Choroid plexus epithelial cell (primary cell): ENCODE data around the gene KCTD17.

Source experiments
- DNase-seq: peaks from one replicate; pipeline ENCODE4 v3.0.0-alpha.2; 2010; ENCODE audit warnings: low read depth
- H3K4me3 ChIP-seq: 2 replicates; pipeline ENCODE4 v1.5.1; 2011; ENCODE audit warnings: low read depth, mild to moderate bottlenecking, control low read depth, low read length, moderate library complexity
- TF ChIP-seq, protein P1 (sequence below): conservative IDR thresholded peaks from 2 replicates; pipeline ENCODE4 v1.5.1; 2011; ENCODE audit warnings: low read depth, mild to moderate bottlenecking, control low read depth, inconsistent platforms, low read length, moderate library complexity

KCTD17 gene, protein sequence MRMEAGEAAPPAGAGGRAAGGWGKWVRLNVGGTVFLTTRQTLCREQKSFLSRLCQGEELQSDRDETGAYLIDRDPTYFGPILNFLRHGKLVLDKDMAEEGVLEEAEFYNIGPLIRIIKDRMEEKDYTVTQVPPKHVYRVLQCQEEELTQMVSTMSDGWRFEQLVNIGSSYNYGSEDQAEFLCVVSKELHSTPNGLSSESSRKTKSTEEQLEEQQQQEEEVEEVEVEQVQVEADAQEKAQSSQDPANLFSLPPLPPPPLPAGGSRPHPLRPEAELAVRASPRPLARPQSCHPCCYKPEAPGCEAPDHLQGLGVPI

DNA sequence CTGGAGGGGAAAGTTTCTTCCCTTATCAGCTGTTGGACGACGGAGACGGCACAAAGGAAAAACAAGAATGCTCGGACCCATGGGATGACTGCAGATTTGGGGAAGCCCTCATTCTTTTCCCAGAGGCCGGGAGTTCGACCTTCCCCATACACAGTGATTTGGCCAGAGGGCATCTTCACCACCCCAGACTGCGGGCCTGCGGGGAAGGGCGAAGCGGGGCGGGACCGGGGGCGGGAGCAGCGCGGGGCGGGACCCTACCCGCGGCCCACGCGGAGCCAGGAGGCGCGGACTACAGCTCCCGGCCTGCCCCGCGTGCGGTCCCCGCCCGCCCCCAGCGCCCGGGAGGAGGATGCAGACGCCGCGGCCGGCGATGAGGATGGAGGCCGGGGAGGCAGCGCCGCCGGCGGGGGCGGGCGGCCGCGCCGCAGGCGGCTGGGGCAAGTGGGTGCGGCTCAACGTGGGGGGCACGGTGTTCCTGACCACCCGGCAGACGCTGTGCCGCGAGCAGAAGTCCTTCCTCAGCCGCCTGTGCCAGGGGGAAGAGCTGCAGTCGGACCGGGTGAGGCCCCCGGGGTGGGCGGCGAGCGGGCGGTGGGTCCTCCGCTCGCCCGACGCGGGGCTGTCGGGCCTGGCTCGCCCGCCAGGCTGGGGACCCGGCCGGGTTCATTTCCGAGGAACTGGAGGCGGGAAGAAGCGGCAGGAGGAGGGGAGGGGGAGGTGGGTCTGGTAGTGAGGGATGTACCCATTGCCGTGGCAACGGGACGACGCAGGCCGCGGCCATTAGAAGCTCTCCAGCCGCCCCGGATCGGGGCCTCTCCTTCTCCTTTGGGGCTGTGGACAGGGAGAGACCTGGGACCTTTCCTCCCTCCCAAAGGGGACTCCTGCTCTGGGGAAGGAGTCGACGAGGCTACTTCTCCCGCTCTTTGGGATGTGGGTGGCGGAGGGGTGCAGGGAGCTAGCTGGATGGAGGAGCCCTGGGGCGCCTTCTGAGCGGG lies at the start of gene KCTD17:
KCTD17 (plus strand) TSS at position 352 of the 995 bp plus-strand sequence; CDS start at position 371, 19 bp downstream.
- DNase-seq, result peak; percentile 66
- TF ChIP-seq, protein P1, sequence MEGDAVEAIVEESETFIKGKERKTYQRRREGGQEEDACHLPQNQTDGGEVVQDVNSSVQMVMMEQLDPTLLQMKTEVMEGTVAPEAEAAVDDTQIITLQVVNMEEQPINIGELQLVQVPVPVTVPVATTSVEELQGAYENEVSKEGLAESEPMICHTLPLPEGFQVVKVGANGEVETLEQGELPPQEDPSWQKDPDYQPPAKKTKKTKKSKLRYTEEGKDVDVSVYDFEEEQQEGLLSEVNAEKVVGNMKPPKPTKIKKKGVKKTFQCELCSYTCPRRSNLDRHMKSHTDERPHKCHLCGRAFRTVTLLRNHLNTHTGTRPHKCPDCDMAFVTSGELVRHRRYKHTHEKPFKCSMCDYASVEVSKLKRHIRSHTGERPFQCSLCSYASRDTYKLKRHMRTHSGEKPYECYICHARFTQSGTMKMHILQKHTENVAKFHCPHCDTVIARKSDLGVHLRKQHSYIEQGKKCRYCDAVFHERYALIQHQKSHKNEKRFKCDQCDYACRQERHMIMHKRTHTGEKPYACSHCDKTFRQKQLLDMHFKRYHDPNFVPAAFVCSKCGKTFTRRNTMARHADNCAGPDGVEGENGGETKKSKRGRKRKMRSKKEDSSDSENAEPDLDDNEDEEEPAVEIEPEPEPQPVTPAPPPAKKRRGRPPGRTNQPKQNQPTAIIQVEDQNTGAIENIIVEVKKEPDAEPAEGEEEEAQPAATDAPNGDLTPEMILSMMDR, result no peak
- peak within 1 kb of the TSS; percentile 76 for H3K4me3 ChIP-seq

DNA sequence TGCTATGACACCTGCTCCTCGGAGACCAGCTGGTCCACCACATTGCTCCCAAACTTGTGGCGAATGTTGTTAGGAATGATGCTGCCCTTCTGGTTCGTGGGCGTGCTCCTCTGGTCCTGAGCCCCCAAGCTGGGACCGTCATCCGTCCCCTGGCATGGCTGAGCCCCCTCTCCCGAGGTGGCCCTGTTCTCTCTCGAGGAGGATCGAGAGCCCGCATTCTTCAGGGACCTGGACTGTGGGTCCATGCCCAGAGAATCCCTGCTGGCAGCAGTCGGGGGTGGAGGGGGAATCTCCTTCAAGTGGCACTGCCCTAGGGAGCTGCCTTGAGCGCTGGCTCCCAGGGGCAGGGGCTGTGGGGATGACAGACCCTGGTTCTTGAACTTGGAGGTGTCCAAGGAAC lies 49.7 kb upstream of the KCTD17 start:
- DNase-seq, result no peak
- H3K4me3 ChIP-seq, result no peak overlapping the region
- TF ChIP-seq, protein P1, result no peak

DNA sequence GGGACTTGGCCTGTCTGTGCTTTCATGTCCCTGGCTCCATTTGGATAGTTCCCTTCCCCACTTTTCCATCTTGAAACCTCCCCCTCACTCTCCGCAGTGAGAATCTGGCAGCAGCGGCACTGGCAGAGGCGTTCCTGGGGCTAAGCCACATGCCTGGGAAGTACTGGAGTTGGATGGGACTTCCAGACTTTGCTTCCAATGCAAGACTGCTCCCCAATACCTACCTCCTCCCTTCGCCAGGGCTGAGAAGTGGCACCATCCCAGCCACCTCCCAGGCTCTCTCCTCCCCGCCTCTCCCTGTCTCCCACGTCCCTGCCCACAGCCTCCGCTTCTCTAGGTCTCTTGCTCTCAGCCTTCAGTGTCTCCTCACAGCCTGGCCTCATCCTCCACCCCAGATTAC lies 48.9 kb upstream of the KCTD17 start:
- TF ChIP-seq, protein P1, result no peak
- DNase-seq, result no peak
- no peak overlapping the region for H3K4me3 ChIP-seq

DNA sequence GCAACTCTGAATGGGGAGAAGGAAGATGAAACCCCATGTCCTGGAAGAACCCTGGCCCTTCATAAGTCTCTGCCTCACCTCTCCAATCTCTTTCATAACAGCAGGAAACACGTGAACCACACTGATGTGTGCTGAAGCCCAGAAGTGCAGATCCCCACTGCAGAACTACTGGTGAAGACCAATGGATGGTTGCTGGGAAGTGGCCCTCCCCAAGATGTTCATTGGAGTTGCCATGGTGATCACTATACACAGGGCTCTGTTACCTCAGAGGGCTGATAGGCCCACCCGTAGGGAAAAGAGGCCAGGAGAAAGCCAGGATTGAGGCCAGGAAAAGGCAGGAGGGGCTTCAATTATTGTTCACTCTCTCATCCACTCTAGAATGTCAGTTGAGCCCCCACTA lies 43.9 kb upstream of the KCTD17 start:
- TF ChIP-seq, protein P1, result no peak
- H3K4me3 ChIP-seq, result no peak overlapping the region
- peak; percentile 22 for DNase-seq

DNA sequence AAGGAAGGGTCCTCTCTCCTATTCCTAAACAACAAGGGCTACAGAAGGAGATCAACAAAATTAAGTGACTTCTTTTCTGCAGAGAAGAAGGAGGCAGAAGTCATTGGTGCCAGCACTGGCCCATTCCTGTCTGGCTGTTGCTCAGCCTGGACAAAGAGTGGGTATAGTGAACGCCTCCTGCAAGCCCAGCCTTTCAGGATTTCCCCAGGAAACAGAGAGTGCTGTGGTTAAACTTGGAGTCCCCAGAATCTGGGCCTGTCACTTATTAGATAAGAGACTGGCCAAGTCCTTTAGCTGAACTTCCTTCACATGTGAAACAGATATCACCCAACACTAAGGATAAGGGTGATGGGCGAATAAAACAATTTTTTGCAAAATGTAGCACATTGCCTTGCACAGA lies 43.2 kb upstream of the KCTD17 start:
- no peak for DNase-seq
- H3K4me3 ChIP-seq, result no peak overlapping the region
- TF ChIP-seq, protein P1, result no peak

DNA sequence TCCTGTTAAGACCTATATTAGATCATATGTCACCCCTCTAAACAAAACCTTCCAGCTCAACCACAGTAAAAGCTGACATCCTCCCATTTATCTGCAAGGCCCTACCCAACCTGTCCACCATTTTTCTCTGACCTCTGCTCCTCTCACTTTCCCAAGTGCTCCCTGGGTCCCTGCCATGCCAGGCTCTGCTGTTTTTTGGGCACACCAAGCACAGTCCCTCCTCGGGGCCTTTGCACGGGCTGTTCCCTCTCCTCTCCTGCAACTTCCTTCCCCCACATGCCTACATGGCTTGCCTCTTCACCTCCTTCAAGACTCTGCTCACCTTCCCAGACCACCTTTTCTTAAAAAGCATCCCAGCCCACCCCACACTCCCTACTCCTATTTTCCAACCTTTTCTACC lies 42.1 kb upstream of the KCTD17 start:
- TF ChIP-seq, protein P1, result no peak
- no peak overlapping the region for H3K4me3 ChIP-seq
- no peak for DNase-seq
